Activated CD4-positive, CD25-positive, alpha-beta regulatory T cell treated with anti-CD3 and anti-CD28 coated beads, Interleukin-2, amount 50 U/mL, for 16 hours (primary cell): Measurements from ENCODE around the gene KIF1B.

ENCODE experiments used
- DNase-seq: peaks from one replicate; pipeline ENCODE4 v3.0.0-alpha.2; 2020; ENCODE audit warnings: low read depth, low spot score

The KIF1B gene, protein sequence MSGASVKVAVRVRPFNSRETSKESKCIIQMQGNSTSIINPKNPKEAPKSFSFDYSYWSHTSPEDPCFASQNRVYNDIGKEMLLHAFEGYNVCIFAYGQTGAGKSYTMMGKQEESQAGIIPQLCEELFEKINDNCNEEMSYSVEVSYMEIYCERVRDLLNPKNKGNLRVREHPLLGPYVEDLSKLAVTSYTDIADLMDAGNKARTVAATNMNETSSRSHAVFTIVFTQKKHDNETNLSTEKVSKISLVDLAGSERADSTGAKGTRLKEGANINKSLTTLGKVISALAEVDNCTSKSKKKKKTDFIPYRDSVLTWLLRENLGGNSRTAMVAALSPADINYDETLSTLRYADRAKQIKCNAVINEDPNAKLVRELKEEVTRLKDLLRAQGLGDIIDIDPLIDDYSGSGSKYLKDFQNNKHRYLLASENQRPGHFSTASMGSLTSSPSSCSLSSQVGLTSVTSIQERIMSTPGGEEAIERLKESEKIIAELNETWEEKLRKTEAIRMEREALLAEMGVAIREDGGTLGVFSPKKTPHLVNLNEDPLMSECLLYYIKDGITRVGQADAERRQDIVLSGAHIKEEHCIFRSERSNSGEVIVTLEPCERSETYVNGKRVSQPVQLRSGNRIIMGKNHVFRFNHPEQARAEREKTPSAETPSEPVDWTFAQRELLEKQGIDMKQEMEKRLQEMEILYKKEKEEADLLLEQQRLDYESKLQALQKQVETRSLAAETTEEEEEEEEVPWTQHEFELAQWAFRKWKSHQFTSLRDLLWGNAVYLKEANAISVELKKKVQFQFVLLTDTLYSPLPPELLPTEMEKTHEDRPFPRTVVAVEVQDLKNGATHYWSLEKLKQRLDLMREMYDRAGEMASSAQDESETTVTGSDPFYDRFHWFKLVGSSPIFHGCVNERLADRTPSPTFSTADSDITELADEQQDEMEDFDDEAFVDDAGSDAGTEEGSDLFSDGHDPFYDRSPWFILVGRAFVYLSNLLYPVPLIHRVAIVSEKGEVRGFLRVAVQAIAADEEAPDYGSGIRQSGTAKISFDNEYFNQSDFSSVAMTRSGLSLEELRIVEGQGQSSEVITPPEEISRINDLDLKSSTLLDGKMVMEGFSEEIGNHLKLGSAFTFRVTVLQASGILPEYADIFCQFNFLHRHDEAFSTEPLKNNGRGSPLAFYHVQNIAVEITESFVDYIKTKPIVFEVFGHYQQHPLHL (N-terminal part only)

DNA sequence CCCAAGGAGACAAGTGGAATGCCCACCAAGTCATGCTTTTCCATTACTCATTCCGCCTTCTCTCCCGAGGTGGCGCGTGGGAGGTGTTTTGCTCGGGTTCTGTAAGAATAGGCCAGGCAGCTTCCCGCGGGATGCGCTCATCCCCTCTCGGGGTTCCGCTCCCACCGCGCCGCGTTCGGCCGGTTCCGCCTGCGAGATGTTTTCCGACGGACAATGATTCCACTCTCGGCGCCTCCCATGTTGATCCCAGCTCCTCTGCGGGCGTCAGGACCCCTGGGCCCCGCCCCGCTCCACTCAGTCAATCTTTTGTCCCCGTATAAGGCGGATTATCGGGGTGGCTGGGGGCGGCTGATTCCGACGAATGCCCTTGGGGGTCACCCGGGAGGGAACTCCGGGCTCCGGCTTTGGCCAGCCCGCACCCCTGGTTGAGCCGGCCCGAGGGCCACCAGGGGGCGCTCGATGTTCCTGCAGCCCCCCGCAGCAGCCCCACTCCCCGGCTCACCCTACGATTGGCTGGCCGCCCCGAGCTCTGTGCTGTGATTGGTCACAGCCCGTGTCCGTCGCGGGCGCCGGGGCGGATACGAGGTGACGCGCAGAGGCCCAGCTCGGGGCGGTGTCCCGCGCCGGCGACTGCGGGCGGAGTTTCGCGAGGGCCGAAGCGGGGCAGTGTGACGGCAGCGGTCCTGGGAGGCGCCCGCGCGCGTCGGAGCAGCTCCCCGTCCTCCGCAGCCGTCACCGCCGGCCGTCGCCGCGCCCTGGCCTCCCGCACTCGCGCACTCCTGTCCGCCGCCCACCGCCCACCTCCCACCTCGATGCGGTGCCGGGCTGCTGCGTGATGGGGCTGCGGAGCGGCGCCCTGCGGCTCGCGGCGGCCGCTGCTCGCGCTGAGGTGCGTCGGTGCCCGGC is at the start of gene KIF1B:
TSS of gene KIF1B (plus strand) at position 666 of the 906 bp plus-strand sequence. CDS start 21,759 bp downstream, outside the sequence.
- DNase-seq: peak; percentile 95

DNA sequence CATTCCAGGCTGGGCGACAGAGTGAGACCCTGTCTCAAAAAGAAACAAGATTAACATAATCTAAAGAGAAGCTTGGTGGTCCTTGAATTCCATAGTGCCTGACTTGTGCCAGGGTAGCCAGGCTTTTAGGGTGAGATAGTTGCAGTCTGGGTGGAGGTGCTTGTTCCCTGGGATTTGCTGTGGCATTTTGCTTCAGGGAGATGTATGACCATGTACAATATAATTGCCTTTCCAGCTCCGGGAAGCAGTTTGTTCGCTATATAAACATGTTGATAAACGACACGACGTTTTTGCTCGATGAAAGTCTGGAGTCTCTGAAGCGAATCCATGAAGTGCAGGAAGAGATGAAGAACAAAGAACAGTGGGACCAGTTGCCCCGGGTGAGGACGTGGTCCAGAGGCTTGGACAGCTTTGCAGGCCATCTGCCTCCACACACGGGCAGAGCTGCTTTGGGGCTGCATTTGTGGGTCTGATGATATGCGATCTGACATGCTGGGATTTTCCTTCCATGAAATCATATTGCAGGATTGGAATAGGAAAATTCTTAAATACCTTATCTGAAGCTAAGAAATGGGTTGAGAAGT is 49.4 kb upstream of the KIF1B start:
- no peak for DNase-seq

DNA sequence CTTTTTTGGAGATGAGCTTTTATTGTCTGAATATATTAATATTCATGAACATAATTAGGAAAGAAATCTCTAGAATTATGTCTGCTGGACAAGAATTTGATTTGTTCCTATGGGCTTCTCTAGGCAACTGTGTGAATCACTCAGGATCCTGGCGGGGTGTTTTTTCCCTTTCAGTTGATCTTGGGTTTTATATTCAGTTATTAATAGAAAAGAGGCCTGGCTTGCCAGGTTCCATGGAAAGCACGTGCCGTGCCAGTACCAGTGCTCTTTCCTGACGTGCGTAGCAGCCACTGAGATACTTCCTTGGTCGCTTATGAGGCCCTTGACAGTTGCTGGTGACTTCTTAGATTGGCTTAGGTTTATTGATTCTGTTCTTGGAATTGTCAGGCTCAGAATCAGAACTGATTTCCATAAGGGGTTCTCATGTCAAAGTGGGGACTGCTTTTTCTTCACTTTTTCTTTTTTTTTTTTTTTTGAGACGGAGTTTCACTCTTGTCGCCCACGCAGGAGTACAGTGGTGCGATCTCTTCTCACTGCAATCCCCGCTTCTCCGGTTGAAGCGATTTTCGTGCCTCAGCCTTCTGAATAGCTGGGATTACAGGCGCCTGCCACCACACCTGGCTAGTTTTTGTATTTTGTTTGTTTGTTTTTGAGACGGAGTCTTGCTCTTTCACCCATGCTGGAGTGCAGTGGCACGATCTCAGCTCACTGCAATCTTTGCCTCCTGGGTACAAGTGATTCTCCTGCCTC is 48.7 kb upstream of the KIF1B start:
- DNase-seq: no peak

DNA sequence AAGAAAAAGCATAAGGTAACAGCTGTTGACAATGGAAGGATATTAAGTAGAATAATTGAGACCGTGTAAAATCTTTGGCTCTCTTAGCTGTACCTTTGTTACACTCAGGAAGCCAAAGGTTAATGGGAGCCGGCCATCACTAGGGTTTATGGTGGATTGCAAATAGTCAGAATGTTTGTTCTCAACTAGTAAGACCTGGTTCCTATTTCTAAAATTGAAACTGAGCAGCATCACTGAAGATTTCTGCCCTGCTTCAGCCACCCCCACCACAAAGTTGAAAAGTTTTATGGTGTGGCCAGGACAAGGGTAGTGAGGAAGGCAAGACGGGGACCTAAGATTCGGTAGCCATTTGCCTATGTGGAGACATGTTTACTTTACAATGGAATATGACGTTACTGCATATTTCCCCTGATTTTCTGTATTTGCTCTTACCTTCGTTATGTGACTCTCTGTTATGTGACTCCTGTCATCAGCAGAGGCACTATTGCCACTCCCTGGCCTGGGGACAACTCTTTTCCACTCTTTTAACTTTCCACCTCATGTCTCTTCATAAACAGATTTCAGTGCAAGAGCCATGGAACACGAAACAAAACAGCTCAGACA is 41.4 kb upstream of the KIF1B start:
- no peak for DNase-seq

DNA sequence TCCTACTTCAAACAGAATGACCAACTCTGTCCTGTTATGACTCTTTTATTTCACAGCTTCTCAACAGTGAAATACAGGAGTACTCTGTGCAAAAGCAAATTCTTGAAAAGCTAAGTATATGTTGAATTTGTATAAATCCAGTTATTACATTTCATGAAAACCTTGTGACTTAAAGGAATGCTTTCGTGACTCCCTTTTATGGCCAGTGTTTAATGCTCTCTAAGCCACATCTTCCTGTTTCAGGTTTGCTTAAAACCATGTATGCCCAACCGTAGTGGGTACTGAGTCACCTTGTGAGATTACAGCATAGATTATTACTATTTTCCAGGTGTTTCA is 40.2 kb upstream of the KIF1B start:
- DNase-seq: no peak

DNA sequence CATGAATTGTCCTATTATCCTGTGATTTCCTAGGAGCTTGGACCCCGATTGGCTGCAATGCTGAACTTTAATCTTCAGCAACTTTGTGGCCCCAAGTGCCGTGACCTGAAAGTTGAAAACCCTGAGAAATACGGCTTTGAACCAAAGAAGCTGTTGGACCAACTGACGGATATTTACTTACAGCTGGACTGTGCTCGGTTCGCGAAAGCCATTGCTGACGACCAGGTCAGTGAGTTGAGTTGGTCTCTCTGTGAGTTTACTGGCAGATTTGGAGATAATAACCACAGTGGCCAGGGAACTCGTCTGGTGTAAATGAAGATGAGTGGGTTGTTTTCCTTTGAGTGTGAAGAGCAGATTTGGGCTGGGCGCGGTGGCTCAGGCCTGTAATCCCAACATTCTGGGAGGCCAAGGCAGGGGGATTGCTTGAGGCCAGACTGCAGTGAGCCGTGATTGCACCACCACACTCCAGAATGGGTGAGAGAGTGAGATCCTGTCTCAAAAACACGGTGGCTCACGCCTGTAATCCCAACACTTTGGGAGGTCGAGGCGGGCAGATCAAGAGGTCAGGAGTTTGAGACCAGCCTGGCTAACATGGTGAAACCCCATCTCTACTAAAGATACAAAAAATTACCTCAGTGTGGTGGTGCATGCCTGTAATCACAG is 39.1 kb upstream of the KIF1B start:
- no peak for DNase-seq

DNA sequence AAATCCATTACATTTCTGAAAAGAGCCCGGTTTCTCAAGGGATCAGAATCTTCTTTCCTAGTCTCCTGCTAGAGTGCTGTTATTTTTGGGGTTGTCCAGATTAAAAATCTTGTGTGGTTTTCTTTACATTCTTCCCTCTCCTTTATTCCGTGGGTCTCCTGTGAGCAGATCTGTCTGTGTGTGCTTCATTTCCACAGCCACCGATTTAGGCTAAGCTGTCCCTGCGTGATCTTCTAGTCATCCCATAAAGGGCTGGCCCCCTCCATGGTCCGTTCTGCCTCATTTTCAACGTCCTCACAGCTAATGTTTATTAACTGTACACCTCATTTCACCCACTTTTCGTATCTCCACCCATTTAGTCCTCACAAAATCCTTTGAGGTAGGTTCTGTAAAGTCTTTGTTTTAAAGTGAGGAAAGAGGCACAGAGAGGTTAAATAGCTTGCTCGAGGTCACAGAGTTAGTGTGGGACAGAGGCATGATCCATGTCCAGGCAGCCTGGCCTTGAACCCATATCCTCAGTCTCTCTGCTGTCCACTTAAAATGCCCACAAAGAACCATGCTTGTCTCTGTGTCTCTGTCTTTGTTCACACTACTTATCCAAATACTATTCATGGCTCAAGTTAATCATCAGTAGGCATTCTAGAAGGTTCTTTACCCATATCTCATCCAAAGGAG is 38.2 kb upstream of the KIF1B start:
- no peak for DNase-seq

DNA sequence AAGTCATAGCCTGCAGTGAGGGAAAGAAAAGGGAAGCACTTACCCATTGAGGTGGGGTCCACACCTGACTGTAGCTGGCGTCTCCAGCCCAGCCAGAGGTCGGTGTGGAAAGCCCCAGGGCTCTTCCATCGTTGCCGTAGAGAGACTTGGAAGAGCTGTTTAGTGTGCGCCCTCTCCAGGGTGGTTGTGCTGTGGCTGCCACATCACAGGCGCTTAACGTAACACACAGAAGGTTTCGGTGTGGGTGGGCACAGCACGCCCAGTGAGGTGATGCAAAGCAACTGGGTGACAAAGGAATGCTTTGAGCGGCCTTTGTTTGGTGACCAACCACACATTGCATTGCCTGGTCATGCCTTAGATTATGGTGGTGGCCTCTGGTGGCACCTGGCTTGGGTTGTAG is 36.8 kb upstream of the KIF1B start:
- DNase-seq: no peak

DNA sequence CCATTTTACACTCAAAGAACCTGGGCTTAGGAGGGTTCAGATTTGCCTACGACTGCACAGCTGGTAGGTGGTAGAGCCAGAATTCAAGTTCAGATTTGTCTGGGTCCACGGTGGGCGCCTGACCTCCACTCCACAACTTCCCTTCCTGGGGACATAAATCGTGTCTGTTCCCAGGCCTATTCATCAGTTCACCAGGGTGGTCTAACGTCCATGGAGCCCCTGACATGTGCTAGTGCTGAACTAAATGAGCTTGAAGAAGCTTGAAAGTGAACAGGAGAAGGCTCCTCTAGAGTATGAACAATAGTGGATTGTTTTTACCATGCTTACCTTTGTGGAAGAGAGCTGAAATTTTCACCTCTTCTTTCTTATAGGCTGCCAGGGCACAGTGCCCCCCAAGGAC is 32.5 kb upstream of the KIF1B start:
- no peak for DNase-seq

DNA sequence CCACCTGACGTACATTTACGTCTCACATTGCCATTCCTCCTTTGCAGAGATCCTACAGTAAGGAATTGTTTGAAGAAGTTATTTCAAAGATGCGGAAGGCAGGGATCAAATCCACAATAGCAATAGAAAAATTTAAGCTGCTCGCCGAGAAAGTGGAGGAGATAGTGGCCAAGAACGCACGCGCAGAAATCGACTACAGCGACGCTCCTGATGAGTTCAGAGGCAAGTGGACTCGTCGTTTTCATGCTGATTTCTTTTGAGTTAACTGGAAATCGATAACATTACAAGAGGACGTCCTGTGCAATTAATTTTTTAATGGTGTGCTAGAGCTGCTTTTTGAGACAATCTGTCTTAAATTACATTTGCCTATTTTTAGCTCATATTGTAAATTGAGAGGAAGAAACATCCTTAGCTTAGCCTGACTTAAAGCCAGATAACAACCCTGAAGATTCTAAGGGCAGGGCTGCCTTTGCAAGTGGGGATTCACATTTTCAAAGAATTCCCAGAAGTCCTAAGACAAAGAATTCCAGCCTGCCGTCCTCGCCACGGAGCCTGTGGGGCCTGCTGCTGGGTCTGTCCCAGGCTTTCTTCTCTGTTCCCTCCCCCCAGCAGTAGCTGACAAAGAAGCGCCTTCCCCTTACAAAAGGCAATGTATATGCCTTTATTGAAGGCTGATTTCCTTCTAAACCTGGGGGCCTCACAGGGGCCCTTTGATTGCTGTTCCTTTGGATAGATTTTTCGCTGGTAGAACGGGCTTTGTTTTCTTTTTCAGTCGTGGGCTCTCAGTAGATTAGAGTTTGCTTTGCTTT is 31.6 kb upstream of the KIF1B start:
- no peak for DNase-seq

DNA sequence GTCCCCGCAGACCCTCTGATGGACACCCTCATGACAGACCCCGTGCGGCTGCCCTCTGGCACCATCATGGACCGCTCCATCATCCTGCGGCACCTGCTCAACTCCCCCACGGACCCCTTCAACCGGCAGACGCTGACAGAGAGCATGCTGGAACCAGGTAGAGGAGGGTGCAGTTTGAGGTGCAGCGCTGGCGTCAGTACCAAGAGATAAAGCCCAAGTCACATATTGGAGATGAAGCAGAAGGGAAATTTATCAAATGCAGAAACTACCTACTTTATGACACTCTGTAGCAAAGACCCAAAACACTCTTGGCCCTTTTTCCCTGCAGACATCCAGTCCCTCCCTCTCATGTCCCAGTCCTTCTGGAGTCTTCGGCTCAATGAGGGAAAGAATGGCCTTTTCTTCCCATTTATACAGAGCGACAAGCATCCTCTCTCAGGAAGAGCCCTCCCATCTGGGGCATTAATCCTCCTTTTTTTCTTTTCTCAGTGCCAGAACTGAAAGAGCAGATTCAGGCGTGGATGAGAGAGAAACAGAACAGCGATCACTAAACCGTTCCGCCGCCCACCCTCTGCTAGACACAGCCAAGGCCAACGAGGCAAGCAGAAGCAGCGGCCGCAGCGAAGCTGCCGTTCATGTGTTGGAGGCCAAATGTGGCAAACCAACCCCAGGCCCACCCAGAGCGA is 30.8 kb upstream of the KIF1B start:
- no peak for DNase-seq

DNA sequence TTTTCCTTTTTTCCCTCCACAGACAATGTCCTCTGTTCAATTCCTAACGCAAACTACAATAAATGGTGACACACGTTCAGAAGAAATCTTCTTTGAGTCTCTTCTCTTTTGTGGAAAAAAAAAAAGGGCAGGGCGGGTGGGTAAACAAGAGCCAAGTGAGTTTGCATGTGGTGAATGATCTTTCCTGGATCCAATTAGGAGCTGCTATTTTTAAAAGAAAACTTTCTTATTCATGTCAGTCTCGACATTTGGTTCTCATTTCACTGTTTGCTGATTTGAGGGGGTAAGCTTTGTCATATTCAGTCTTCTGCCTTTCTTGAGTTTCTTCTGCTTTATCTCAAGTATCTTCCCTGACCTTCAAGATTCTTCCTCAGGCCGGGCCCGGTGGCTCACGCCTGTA is 29.2 kb upstream of the KIF1B start:
- DNase-seq: no peak

DNA sequence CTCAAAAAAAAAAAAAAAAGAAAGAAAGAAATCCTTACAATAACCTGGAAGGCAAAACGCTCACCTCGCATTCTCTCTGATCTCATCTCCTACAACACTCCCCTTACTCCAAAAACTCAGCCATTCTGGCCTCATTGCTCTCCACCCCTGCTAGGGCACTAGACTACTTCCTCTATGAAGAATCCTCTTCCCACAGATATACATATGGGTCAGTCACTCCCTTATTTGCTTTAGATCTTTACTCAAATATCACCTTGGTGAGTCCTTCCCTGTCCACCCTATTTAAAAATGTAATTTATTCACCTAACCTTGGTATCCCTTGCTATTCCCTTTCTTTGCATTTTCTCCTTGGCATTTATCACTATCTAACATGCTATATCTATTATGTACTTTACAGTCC is 24.6 kb upstream of the KIF1B start:
- no peak for DNase-seq

DNA sequence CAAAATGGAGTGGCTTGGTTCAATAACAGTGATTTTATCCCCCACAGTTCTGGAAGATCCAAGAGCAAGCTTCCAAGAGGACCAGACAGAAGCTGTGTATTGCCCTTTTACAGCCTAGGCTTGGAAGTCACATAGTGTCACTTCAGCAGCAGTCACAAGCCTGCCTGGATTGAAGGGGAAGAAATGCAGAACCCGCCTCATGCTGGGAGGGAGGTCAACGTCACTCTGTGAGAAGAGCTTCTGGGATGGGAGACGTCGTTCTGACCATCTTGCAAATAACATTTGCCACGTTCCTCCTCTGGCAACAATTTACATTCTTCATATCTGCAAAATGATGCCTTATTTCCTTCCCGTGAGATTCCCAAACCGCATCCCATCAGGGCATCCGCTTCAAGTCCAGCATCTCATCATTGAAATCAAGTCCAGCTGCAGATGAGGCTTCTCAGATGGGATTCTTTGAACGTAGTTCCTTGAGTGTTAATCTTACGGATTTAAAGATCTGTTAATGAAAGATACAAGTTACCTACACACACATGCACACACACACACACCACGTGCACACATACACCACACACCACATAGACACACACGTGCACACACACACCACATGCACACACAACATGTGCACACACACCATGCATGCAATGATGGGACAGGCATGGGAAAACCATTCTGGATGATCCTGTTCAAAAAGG is 23.9 kb upstream of the KIF1B start:
- DNase-seq: no peak

DNA sequence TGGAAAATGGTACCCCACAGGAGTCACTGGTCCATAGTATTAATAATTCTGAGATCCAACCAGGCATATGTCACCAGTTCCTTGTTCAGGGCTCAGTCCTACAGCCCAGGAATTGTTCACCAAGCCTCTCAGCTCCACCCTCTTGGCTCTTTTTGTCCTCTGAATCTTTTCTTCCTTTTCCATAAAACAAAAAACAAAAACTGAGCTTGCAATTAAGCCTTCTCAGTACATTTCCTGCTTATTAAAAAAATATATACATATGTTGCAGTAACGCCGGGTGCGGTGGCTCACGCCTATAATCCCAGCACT is 23.4 kb upstream of the KIF1B start:
- no peak for DNase-seq

DNA sequence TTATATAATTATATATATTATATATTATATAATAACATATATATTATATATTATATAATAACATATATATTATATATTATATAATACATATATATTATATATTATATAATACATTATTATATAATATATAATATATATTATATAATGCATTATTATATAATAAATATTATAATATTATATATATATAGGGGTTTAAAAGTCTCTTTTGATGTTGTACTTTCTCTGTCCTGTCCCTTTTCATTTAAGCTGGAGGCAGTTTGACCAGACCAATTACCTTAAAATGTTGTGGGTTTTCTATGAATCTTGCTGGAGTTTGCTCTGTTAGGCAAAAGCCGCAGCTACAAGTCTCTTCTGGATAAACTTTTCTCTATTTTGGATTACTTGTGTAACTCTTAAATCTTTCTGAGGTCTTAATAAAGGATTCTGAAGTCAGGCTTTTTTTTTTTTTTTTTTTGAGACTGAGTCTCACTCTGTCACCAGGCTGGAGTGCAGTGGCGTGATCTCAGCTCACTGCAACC is 22.2 kb upstream of the KIF1B start:
- DNase-seq: no peak
